C4-2B (cell line): ENCODE results near the gene BTG2.

Source experiments
- ZFX ChIP-seq: fragments of 450-650 bp; IDR thresholded peaks from 2 replicates; pipeline ENCODE4 v1.6.1; 2017
- TF ChIP-seq, protein P1 (sequence below): fragments of 450-650 bp; conservative IDR thresholded peaks from 2 replicates; pipeline ENCODE4 v1.5.1; 2017; ENCODE audit warnings: mild to moderate bottlenecking

DNA sequence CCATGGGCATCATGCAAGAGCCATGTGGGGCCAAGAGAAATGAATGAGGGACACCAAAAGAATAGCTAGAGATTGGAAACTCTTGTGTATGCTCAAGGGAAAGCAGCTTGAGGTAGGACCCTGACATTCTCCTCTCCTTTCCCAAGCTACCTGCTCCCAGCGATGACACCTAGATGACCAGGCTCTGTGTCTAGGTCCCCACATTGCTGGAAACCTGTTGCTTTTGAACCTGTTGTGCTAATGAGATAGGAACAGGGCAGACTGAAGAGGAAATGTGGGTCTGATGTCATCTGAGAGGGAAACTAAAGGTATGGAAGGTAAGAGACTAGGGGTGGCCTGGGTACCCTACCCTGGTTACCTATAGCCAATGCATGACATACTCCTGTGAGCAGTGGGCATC, 43.8 kb downstream of the BTG2 start:
- TF ChIP-seq, protein P1, sequence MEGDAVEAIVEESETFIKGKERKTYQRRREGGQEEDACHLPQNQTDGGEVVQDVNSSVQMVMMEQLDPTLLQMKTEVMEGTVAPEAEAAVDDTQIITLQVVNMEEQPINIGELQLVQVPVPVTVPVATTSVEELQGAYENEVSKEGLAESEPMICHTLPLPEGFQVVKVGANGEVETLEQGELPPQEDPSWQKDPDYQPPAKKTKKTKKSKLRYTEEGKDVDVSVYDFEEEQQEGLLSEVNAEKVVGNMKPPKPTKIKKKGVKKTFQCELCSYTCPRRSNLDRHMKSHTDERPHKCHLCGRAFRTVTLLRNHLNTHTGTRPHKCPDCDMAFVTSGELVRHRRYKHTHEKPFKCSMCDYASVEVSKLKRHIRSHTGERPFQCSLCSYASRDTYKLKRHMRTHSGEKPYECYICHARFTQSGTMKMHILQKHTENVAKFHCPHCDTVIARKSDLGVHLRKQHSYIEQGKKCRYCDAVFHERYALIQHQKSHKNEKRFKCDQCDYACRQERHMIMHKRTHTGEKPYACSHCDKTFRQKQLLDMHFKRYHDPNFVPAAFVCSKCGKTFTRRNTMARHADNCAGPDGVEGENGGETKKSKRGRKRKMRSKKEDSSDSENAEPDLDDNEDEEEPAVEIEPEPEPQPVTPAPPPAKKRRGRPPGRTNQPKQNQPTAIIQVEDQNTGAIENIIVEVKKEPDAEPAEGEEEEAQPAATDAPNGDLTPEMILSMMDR, result no peak
- TF ChIP-seq ZFX, result no peak
